A549 (cell line): ENCODE measurements around the gene PPP2R5C. TPM values are rescaled to one million over a fixed set of nuclear protein-coding genes. Genes with fewer than 3 reads are reported as not detected.

Source experiments
- ATAC-seq, 2 experiments: fragments of 200-7000 bp in 1 of 2; fragments of >200 bp in 1 of 2; cut with Nextera tagmentation in 1 of 2; cut with Tn5 transposase in 1 of 2; 3 replicates each; pipeline versions ENCODE4 v1.8.0 to v1.9.1; 2018 to 2020; ENCODE audit warnings: mild to moderate bottlenecking in 1 of 2, moderate library complexity in 1 of 2
- CTCF ChIA-PET: fragments of 300-600 bp; sonication (Branson Sonifier 250); formaldehyde crosslinking; extraction: SDS; loops from one replicate; lab custom pipeline; 2021; ENCODE audit warnings: antibody characterized with exemption, inconsistent platforms; lab: Yijun Ruan, JAX
- POLR2A ChIA-PET: fragments of 350-600 bp; formaldehyde crosslinking; extraction: SDS; loops from one replicate; lab custom pipeline; 2021; ENCODE audit warnings: antibody characterized with exemption, inconsistent platforms; lab: Yijun Ruan, JAX
- DNase-seq, 2 experiments: peaks; one replicate each; pipeline versions ENCODE4 v3.0.0 to v3.0.0-alpha.2; 2011 to 2016; ENCODE audit warnings: low read depth in 1 of 2, low spot score in 1 of 2
- FAIRE-seq: peaks from 2 replicates; lab custom pipeline; 2011; peaks lifted over from hg19 to GRCh38; lab: Jason Lieb, UNC
- H3K27ac ChIP-seq, 2 experiments: fragments of >200 bp; sonication (Bioruptor Twin); formaldehyde crosslinking; 3 replicates each; pipeline ENCODE4 v1.5.1; 2016 to 2017
- H3K4me1 ChIP-seq: fragments of >200 bp; sonication (Bioruptor Twin); formaldehyde crosslinking; 3 replicates; pipeline ENCODE4 v1.6.1; 2016
- H3K4me2 ChIP-seq: fragments of >200 bp; sonication (Bioruptor Twin); formaldehyde crosslinking; 3 replicates; pipeline ENCODE4 v1.6.1; 2016
- H3K4me3 ChIP-seq: fragments of >200 bp; sonication (Bioruptor Twin); formaldehyde crosslinking; 3 replicates; pipeline ENCODE4 v1.5.1; 2016
- H3K9me3 ChIP-seq: fragments of >200 bp; sonication (Bioruptor Twin); formaldehyde crosslinking; 3 replicates; pipeline ENCODE4 v1.6.1; 2016
- BHLHE40 ChIP-seq: IDR thresholded peaks from 2 replicates; pipeline ENCODE4 v1.6.1; 2012; ENCODE audit warnings: low read depth, low read length, inconsistent platforms
- EHF ChIP-seq: fragments of 250-450 bp; sonication (Bioruptor Pico); IDR thresholded peaks from 2 replicates; pipeline ENCODE4 v1.5.0; 2020; ENCODE audit warnings: mild to moderate bottlenecking
- EP300 ChIP-seq, 2 experiments: fragments of >200 bp; sonication (Bioruptor Twin); formaldehyde crosslinking; IDR thresholded peaks; 2 replicates in 1 of 2; 3 replicates in 1 of 2; pipeline ENCODE4 v1.6.1; 2016 to 2017
- ESRRA ChIP-seq: fragments of 150-350 bp; IDR thresholded peaks from 2 replicates; pipeline ENCODE4 v1.6.1; 2014; ENCODE audit warnings: mild to moderate bottlenecking, low read length, borderline replicate concordance
- FOSL2 ChIP-seq, 2 experiments: fragments of 450-650 bp in 1 of 2; fragments of >200 bp in 1 of 2; sonication (Bioruptor Twin) in 1 of 2; formaldehyde crosslinking; IDR thresholded peaks; 2 replicates each; pipeline versions ENCODE4 v1.5.0 to v1.6.1; 2016 to 2020; ENCODE audit warnings: mild to moderate bottlenecking in 1 of 2, moderate library complexity in 1 of 2
- FOXS1 ChIP-seq: fragments of 250-450 bp; sonication (Bioruptor Pico); IDR thresholded peaks from 2 replicates; pipeline ENCODE4 v1.5.0; 2020; ENCODE audit warnings: mild to moderate bottlenecking, moderate library complexity
- HDAC2 ChIP-seq: fragments of 200-600 bp; sonication (generic); IDR thresholded peaks from 2 replicates; pipeline ENCODE4 v1.6.1; 2016
- HEYL ChIP-seq: fragments of 250-450 bp; sonication (Bioruptor Pico); IDR thresholded peaks from 2 replicates; pipeline ENCODE4 v1.8.0; 2021; ENCODE audit warnings: mild to moderate bottlenecking, moderate library complexity
- HOXA7 ChIP-seq: fragments of 250-450 bp; sonication (Bioruptor Pico); IDR thresholded peaks from 2 replicates; pipeline ENCODE4 v1.5.0; 2020; ENCODE audit warnings: mild to moderate bottlenecking, moderate library complexity
- JUN ChIP-seq, 2 experiments: fragments of >200 bp; sonication (Bioruptor Twin); formaldehyde crosslinking; IDR thresholded peaks; 2 replicates in 1 of 2; 3 replicates in 1 of 2; pipeline ENCODE4 v1.6.1; 2016 to 2017
- MAZ ChIP-seq: fragments of 150-350 bp; IDR thresholded peaks from 2 replicates; pipeline ENCODE4 v1.6.1; 2014; ENCODE audit warnings: antibody characterized with exemption, low read depth, low read length, borderline replicate concordance
- MYC ChIP-seq: IDR thresholded peaks from 2 replicates; pipeline ENCODE4 v1.6.1; 2012; ENCODE audit warnings: mild to moderate bottlenecking, inconsistent platforms, low read length, improper control_type of control experiment, borderline replicate concordance
- NPAS2 ChIP-seq: fragments of 250-450 bp; sonication (Bioruptor Pico); IDR thresholded peaks from 2 replicates; pipeline ENCODE4 v1.8.0; 2022; ENCODE audit warnings: mild to moderate bottlenecking, moderate library complexity, borderline replicate concordance
- POLR2AphosphoS2 ChIP-seq: conservative IDR thresholded peaks from 2 replicates; pipeline ENCODE4 v1.6.1; 2012; ENCODE audit warnings: low read length, improper control_type of control experiment, inconsistent platforms
- RARB ChIP-seq: fragments of 250-450 bp; sonication (Bioruptor Pico); IDR thresholded peaks from 2 replicates; pipeline ENCODE4 v1.8.0; 2021; ENCODE audit warnings: mild to moderate bottlenecking, moderate library complexity
- RCOR1 ChIP-seq: fragments of 150-350 bp; IDR thresholded peaks from 2 replicates; pipeline ENCODE4 v1.6.1; 2014; ENCODE audit warnings: antibody characterized with exemption, low read length, low read depth
- RFX5 ChIP-seq: fragments of 450-650 bp; IDR thresholded peaks from 2 replicates; pipeline ENCODE4 v1.7.1; 2014; ENCODE audit warnings: antibody characterized with exemption, mild to moderate bottlenecking, moderate library complexity
- RNF2 ChIP-seq: fragments of 200-600 bp; sonication (generic); IDR thresholded peaks from 2 replicates; pipeline ENCODE4 v1.6.1; 2016; ENCODE audit warnings: low read depth, mild to moderate bottlenecking, antibody characterized with exemption, moderate library complexity, borderline replicate concordance
- TFCP2L1 ChIP-seq: fragments of 250-450 bp; sonication (Bioruptor Pico); IDR thresholded peaks from 2 replicates; pipeline ENCODE4 v1.5.0; 2021; ENCODE audit warnings: mild to moderate bottlenecking
- TP53 ChIP-seq: fragments of 250-450 bp; sonication (Bioruptor Pico); IDR thresholded peaks from 2 replicates; pipeline ENCODE4 v1.5.0; 2021; ENCODE audit warnings: mild to moderate bottlenecking, moderate library complexity
- ZC3H11A ChIP-seq: fragments of 450-650 bp; IDR thresholded peaks from 2 replicates; pipeline ENCODE4 v1.6.1; 2014; ENCODE audit warnings: antibody characterized with exemption, mild to moderate bottlenecking
- ZFP36 ChIP-seq: fragments of 450-650 bp; IDR thresholded peaks from 2 replicates; pipeline ENCODE4 v1.6.1; 2014; ENCODE audit warnings: borderline replicate concordance; ENCODE audit not compliant: partially characterized antibody
- ZSCAN20 ChIP-seq: fragments of 250-450 bp; sonication (Bioruptor Pico); IDR thresholded peaks from 2 replicates; pipeline ENCODE4 v1.8.0; 2022; ENCODE audit warnings: mild to moderate bottlenecking, moderate library complexity
- WGBS: methylation state at CpG from one replicate; pipeline ENCODE4 v1.1.6; 2017; ENCODE audit errors: missing lambda C conversion rate; 5-methylcytosine and 5-hydroxymethylcytosine counted together
- polyA plus RNA-seq, 4 experiments: library from polyadenylated mRNA; depleted of rRNA in 3 of 4; stranded (reverse); fragments of >200 nt; fragmentation: RNase III in 1 of 4; extraction: RNeasy Plus Mini Kit Qiagen cat#74134 plus additional on column Dnase treatment in 1 of 4; gene quantifications; 2 replicates in 3 of 4; 3 replicates in 1 of 4; pipeline ENCODE4 v1.2.3, GENCODE V29; 2011 to 2017
- TF ChIP-seq, protein P1 (sequence below): fragments of >200 bp; sonication (Bioruptor Twin); formaldehyde crosslinking; IDR thresholded peaks from 3 replicates; pipeline ENCODE4 v1.5.1; 2016
- TF ChIP-seq, protein P2 (sequence below): IDR thresholded peaks from 2 replicates; pipeline ENCODE4 v1.6.1; 2012
- TF ChIP-seq, protein P3 (sequence below): IDR thresholded peaks from 2 replicates; pipeline ENCODE4 v1.6.1; 2012; ENCODE audit warnings: low read depth, borderline replicate concordance
- TF ChIP-seq, protein P4 (sequence below): fragments of >200 bp; sonication (Bioruptor Twin); formaldehyde crosslinking; IDR thresholded peaks from 3 replicates; pipeline ENCODE4 v1.6.1; 2016
- TF ChIP-seq, protein P5 (sequence below): fragments of 250-450 bp; sonication (Bioruptor Pico); IDR thresholded peaks from 2 replicates; pipeline ENCODE4 v1.5.0; 2021; ENCODE audit warnings: mild to moderate bottlenecking, moderate library complexity, borderline replicate concordance
- TF ChIP-seq, protein P6 (sequence below): fragments of >200 bp; sonication (Bioruptor Twin); formaldehyde crosslinking; IDR thresholded peaks from 2 replicates; pipeline ENCODE4 v1.6.1; 2016
- TF ChIP-seq, protein P7 (sequence below): fragments of 450-650 bp; IDR thresholded peaks from 2 replicates; pipeline ENCODE4 v1.6.1; 2014; ENCODE audit warnings: antibody characterized with exemption

The PPP2R5C gene
- polyA plus RNA-seq, 2 of the 4 experiments (the other 2 are of a cell fraction) = 74.8 to 150 TPM

DNA sequence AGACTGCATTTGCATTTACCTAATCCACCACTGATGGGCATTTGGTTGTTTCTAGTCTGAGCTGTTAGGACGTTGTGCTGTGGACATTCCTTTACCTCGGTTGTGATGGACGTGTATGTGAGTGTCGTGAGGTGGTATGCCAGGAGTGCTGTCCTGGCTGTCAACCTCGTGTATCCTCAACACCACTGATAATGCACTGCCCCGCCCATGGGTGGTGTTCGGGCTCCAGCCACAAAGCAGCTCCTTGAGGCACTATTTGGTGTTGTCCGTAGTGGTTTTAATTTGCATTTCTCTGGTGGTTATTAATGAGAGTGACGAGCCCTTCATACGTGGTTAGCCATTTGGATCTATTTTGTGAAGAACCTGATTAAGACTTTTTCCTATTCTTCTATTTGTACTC, 87.6 kb downstream of the PPP2R5C start:
- WGBS = 88% methylated on average over 10 of the region's 10 CpGs
- DNase-seq = no peak
- no peak for FAIRE-seq
- CTCF ChIA-PET = interaction anchor here (1.3 kb wide), 1 partner anchor 8 kb away, joined by 4 read pairs; no protein-coding TSS in a partner anchor
- POLR2A ChIA-PET = no interaction called here
- no peak overlapping the region for H3K27ac ChIP-seq
- TF ChIP-seq, protein P1, sequence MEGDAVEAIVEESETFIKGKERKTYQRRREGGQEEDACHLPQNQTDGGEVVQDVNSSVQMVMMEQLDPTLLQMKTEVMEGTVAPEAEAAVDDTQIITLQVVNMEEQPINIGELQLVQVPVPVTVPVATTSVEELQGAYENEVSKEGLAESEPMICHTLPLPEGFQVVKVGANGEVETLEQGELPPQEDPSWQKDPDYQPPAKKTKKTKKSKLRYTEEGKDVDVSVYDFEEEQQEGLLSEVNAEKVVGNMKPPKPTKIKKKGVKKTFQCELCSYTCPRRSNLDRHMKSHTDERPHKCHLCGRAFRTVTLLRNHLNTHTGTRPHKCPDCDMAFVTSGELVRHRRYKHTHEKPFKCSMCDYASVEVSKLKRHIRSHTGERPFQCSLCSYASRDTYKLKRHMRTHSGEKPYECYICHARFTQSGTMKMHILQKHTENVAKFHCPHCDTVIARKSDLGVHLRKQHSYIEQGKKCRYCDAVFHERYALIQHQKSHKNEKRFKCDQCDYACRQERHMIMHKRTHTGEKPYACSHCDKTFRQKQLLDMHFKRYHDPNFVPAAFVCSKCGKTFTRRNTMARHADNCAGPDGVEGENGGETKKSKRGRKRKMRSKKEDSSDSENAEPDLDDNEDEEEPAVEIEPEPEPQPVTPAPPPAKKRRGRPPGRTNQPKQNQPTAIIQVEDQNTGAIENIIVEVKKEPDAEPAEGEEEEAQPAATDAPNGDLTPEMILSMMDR = no peak
- TF ChIP-seq NPAS2 (CRISPR knock-in tag) (no peak), EP300 (IDR thresholded peaks at IDR 0.05) (no peak), MAZ (no peak), RCOR1 (no peak), JUN (IDR thresholded peaks at IDR 0.05) (no peak), EHF (CRISPR knock-in tag) (no peak), ESRRA (no peak), ZFP36 (no peak), MYC (no peak), TP53 (CRISPR knock-in tag) (no peak), ZC3H11A (no peak), RNF2 (no peak), TFCP2L1 (CRISPR knock-in tag) (no peak), POLR2AphosphoS2 (no peak), FOXS1 (CRISPR knock-in tag) (no peak)
- TF ChIP-seq, protein P2, sequence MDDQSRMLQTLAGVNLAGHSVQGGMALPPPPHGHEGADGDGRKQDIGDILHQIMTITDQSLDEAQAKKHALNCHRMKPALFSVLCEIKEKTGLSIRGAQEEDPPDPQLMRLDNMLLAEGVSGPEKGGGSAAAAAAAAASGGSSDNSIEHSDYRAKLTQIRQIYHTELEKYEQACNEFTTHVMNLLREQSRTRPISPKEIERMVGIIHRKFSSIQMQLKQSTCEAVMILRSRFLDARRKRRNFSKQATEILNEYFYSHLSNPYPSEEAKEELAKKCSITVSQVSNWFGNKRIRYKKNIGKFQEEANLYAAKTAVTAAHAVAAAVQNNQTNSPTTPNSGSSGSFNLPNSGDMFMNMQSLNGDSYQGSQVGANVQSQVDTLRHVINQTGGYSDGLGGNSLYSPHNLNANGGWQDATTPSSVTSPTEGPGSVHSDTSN = no peak
- TF ChIP-seq, protein P3, sequence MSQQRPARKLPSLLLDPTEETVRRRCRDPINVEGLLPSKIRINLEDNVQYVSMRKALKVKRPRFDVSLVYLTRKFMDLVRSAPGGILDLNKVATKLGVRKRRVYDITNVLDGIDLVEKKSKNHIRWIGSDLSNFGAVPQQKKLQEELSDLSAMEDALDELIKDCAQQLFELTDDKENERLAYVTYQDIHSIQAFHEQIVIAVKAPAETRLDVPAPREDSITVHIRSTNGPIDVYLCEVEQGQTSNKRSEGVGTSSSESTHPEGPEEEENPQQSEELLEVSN = no peak
- H3K9me3 ChIP-seq = no peaks in the 10 kb centered on the region
- H3K4me1 ChIP-seq = no peaks in the 10 kb centered on the region
- no peak overlapping the region for H3K4me3 ChIP-seq
- no peak overlapping the region for H3K4me2 ChIP-seq
- ATAC-seq = no peak

DNA sequence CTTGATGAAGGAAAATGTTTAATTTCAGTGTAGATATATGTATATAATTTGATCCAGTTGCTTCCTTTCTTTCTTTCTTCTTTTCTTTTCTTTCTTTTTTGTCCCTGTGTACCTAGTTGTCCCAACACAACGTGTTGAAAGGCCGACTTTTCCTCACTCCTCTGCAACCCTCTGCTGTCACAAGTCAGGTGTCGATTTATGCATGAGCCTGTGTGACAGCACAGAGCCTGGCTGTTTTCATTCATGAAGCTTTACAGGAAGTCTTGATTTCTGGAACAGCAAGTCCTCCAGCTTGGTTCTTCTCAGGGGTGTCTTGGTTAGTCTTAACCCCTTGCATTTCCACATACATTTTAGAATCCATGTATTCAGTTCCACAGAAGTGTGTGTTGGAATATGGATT, 88.1 kb downstream of the PPP2R5C start:
- FAIRE-seq = no peak
- ChIA-PET CTCF (interaction anchor here (0.8 to 1.3 kb wide), 3 partner anchors 8 to 79 kb away, joined by 3 to 4 read pairs (median 3); no protein-coding TSS in a partner anchor), POLR2A (no interaction called here)
- no peaks in the 10 kb centered on the region for H3K4me1 ChIP-seq
- 91% methylated on average over 3 of the region's 3 CpGs for WGBS
- H3K4me3 ChIP-seq = no peak overlapping the region
- no peak overlapping the region for H3K27ac ChIP-seq
- DNase-seq = no peak
- H3K9me3 ChIP-seq = no peaks in the 10 kb centered on the region
- TF ChIP-seq, protein P4, sequence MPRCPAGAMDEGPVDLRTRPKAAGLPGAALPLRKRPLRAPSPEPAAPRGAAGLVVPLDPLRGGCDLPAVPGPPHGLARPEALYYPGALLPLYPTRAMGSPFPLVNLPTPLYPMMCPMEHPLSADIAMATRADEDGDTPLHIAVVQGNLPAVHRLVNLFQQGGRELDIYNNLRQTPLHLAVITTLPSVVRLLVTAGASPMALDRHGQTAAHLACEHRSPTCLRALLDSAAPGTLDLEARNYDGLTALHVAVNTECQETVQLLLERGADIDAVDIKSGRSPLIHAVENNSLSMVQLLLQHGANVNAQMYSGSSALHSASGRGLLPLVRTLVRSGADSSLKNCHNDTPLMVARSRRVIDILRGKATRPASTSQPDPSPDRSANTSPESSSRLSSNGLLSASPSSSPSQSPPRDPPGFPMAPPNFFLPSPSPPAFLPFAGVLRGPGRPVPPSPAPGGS = no peak
- no peak for TF ChIP-seq EHF (CRISPR knock-in tag)
- TF ChIP-seq, protein P5, sequence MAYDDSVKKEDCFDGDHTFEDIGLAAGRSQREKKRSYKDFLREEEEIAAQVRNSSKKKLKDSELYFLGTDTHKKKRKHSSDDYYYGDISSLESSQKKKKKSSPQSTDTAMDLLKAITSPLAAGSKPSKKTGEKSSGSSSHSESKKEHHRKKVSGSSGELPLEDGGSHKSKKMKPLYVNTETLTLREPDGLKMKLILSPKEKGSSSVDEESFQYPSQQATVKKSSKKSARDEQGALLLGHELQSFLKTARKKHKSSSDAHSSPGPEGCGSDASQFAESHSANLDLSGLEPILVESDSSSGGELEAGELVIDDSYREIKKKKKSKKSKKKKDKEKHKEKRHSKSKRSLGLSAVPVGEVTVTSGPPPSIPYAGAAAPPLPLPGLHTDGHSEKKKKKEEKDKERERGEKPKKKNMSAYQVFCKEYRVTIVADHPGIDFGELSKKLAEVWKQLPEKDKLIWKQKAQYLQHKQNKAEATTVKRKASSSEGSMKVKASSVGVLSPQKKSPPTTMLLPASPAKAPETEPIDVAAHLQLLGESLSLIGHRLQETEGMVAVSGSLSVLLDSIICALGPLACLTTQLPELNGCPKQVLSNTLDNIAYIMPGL (CRISPR knock-in tag) = no peak
- no peak for TF ChIP-seq ESRRA
- TF ChIP-seq ZFP36 = no peak
- no peak for TF ChIP-seq RARB (CRISPR knock-in tag)
- no peak for TF ChIP-seq RNF2
- no peak for TF ChIP-seq RFX5
- TF ChIP-seq ZSCAN20 (CRISPR knock-in tag) = no peak
- TF ChIP-seq FOXS1 (CRISPR knock-in tag) = no peak
- TF ChIP-seq HOXA7 (CRISPR knock-in tag) = no peak
- TF ChIP-seq TFCP2L1 (CRISPR knock-in tag) = no peak
- TF ChIP-seq MYC = no peak
- no peak for TF ChIP-seq HDAC2
- TF ChIP-seq BHLHE40 = no peak
- TF ChIP-seq, protein P6, sequence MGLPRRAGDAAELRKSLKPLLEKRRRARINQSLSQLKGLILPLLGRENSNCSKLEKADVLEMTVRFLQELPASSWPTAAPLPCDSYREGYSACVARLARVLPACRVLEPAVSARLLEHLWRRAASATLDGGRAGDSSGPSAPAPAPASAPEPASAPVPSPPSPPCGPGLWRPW = no peak
- TF ChIP-seq FOSL2 (IDR thresholded peaks at IDR 0.05) = no peak
- TF ChIP-seq FOSL2 (CRISPR knock-in tag; IDR thresholded peaks at IDR 0.05) = no peak
- no peak for TF ChIP-seq NPAS2 (CRISPR knock-in tag)
- TF ChIP-seq, protein P7, sequence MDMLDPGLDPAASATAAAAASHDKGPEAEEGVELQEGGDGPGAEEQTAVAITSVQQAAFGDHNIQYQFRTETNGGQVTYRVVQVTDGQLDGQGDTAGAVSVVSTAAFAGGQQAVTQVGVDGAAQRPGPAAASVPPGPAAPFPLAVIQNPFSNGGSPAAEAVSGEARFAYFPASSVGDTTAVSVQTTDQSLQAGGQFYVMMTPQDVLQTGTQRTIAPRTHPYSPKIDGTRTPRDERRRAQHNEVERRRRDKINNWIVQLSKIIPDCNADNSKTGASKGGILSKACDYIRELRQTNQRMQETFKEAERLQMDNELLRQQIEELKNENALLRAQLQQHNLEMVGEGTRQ = no peak
- TF ChIP-seq HEYL (CRISPR knock-in tag) = no peak
- ATAC-seq = no peak
- no peak overlapping the region for H3K4me2 ChIP-seq
